Activated CD4-positive, alpha-beta T cell treated with anti-CD3 and anti-CD28 coated beads, Interleukin-2, amount 10 ng/mL, durations not matched to agents 7 days and 5 days (primary cell): ENCODE results near the gene ADH6. TPM values are rescaled to one million over a fixed set of nuclear protein-coding genes. Genes with fewer than 3 reads are reported as not detected.
"Not testable (repeated sequence)": the region's sequence is repeated elsewhere in the genome, so short reads cannot be mapped to it uniquely, and the experiment has no call there.

ENCODE experiments used
- CTCF ChIA-PET: fragments of 350-600 bp; sonication (Branson Sonifier 250); formaldehyde crosslinking; loops from one replicate; lab custom pipeline; 2021; ENCODE audit warnings: antibody characterized with exemption; lab: Charles Lee
- POLR2A ChIA-PET: fragments of 350-600 bp; sonication (Branson Sonifier 250); formaldehyde crosslinking; loops from one replicate; lab custom pipeline; 2021; ENCODE audit warnings: antibody characterized with exemption; lab: Charles Lee
- DNase-seq: peaks from one replicate; pipeline ENCODE4 v3.0.0-alpha.2; 2020
- H3K27ac Mint-ChIP-seq: one replicate; pipeline ENCODE4 v1.8.0; 2021; ENCODE audit warnings: mild to moderate bottlenecking, moderate library complexity, mixed read lengths
- H3K27me3 Mint-ChIP-seq: one replicate; pipeline ENCODE4 v1.8.0; 2021; ENCODE audit warnings: mixed read lengths
- H3K36me3 Mint-ChIP-seq: one replicate; pipeline ENCODE4 v1.8.0; 2021; ENCODE audit warnings: low read depth, mixed read lengths
- H3K4me1 Mint-ChIP-seq: one replicate; pipeline ENCODE4 v1.8.0; 2021; ENCODE audit warnings: mixed read lengths
- H3K4me3 Mint-ChIP-seq: one replicate; pipeline ENCODE4 v1.8.0; 2021; ENCODE audit warnings: mild to moderate bottlenecking, moderate library complexity, mixed read lengths
- H3K9me3 Mint-ChIP-seq: one replicate; pipeline ENCODE4 v1.8.0; 2021; ENCODE audit warnings: mixed read lengths
- total RNA-seq, 2 experiments: library from RNA; stranded (reverse); gene quantifications; one replicate each; pipeline ENCODE4 v1.2.3, GENCODE V29; 2021

Gene ADH6
- not detected for total RNA-seq

- no peak for DNase-seq
- peaks cover 6% of the 10 kb centered on the region for H3K9me3 Mint-ChIP-seq
- POLR2A ChIA-PET: no interaction called here
Measured at GRCh38 chr4:99219072-99219471, at the start of gene ADH6. Gene ADH6 (minus strand): TSS chr4:99219246. CDS start chr4:99219152, 94 bp downstream.

GRCh38 chr4:99264927-99265326 lies 45.9 kb upstream of the ADH6 start:
- DNase-seq: no peak
- Mint-ChIP-seq H3K9me3 (no peaks in the 10 kb centered on the region), H3K4me1 (no peaks in the 10 kb centered on the region), H3K36me3 (no peaks in the 10 kb centered on the region), H3K4me3 (no peak overlapping the region), H3K27ac (no peak overlapping the region), H3K27me3 (peaks cover 2% of the 10 kb centered on the region)
- CTCF ChIA-PET: no interaction called here
- POLR2A ChIA-PET: interaction anchor here (0.7 kb wide), 1 partner anchor 607 kb away, joined by 9 read pairs; no protein-coding TSS in a partner anchor

More at GRCh38 chr4:99219072-99219471, at the start of gene ADH6:
- H3K36me3 Mint-ChIP-seq: no peaks in the 10 kb centered on the region
- no peak within 1 kb of the TSS for H3K4me3 Mint-ChIP-seq
- H3K27ac Mint-ChIP-seq: no peak within 1 kb of the TSS
- H3K4me1 Mint-ChIP-seq: no peaks in the 10 kb centered on the region
- no peaks in the 10 kb centered on the region for H3K27me3 Mint-ChIP-seq
- CTCF ChIA-PET: no interaction called here

GRCh38 chr4:99252746-99253145 lies 33.7 kb upstream of the ADH6 start:
- Mint-ChIP-seq H3K36me3 (no peaks in the 10 kb centered on the region), H3K27ac (no peak overlapping the region), H3K4me3 (no peak overlapping the region), H3K4me1 (no peaks in the 10 kb centered on the region), H3K9me3 (peaks cover 3% of the 10 kb centered on the region), H3K27me3 (no peaks in the 10 kb centered on the region)
- ChIA-PET CTCF (no interaction called here), POLR2A (no interaction called here)
- no peak for DNase-seq

- POLR2A ChIA-PET: no interaction called here
- H3K27ac Mint-ChIP-seq: no peak overlapping the region
- no peaks in the 10 kb centered on the region for H3K36me3 Mint-ChIP-seq
- CTCF ChIA-PET: no interaction called here
- DNase-seq: no peak
- H3K4me3 Mint-ChIP-seq: no peak overlapping the region
- no peaks in the 10 kb centered on the region for H3K4me1 Mint-ChIP-seq
- peaks cover 5% of the 10 kb centered on the region for H3K9me3 Mint-ChIP-seq
- H3K27me3 Mint-ChIP-seq: no peaks in the 10 kb centered on the region
Measured at GRCh38 chr4:99248714-99249113, 29.7 kb upstream of the ADH6 start.

GRCh38 chr4:99235955-99236354 lies 16.9 kb upstream of the ADH6 start:
- ChIA-PET POLR2A (no interaction called here), CTCF (no interaction called here)
- H3K27ac Mint-ChIP-seq: no peak overlapping the region
- DNase-seq: no peak
- H3K4me1 Mint-ChIP-seq: no peaks in the 10 kb centered on the region
- no peaks in the 10 kb centered on the region for H3K9me3 Mint-ChIP-seq
- no peak overlapping the region for H3K4me3 Mint-ChIP-seq
- no peaks in the 10 kb centered on the region for H3K27me3 Mint-ChIP-seq
- no peaks in the 10 kb centered on the region for H3K36me3 Mint-ChIP-seq

GRCh38 chr4:99234331-99235010 lies 15.4 kb upstream of the ADH6 start:
- Mint-ChIP-seq H3K9me3 (no peaks in the 10 kb centered on the region), H3K4me3 (no peak overlapping the region), H3K27ac (no peak overlapping the region), H3K4me1 (no peaks in the 10 kb centered on the region), H3K27me3 (no peaks in the 10 kb centered on the region), H3K36me3 (no peaks in the 10 kb centered on the region)
- DNase-seq: no peak
- CTCF ChIA-PET: no interaction called here
- POLR2A ChIA-PET: no interaction called here

- H3K27ac Mint-ChIP-seq, H3K4me3 Mint-ChIP-seq, DNase-seq, H3K27me3 Mint-ChIP-seq, POLR2A ChIA-PET, H3K36me3 Mint-ChIP-seq, H3K9me3 Mint-ChIP-seq, CTCF ChIA-PET, H3K4me1 Mint-ChIP-seq: not testable (repeated sequence)
Measured at GRCh38 chr4:99233397-99233796, 14.4 kb upstream of the ADH6 start.

GRCh38 chr4:99228706-99229105 lies 9.7 kb upstream of the ADH6 start:
- H3K4me3 Mint-ChIP-seq, H3K27ac Mint-ChIP-seq, CTCF ChIA-PET, POLR2A ChIA-PET, H3K27me3 Mint-ChIP-seq, H3K4me1 Mint-ChIP-seq, DNase-seq, H3K36me3 Mint-ChIP-seq: not testable (repeated sequence)
- peaks cover 10% of the 10 kb centered on the region for H3K9me3 Mint-ChIP-seq

GRCh38 chr4:99227646-99228045 lies 8.6 kb upstream of the ADH6 start:
- H3K4me1 Mint-ChIP-seq, POLR2A ChIA-PET, H3K27ac Mint-ChIP-seq, H3K36me3 Mint-ChIP-seq, DNase-seq, H3K27me3 Mint-ChIP-seq, H3K4me3 Mint-ChIP-seq, CTCF ChIA-PET: not testable (repeated sequence)
- peaks cover 10% of the 10 kb centered on the region for H3K9me3 Mint-ChIP-seq

- POLR2A ChIA-PET: no interaction called here
- Mint-ChIP-seq H3K9me3 (peaks cover 10% of the 10 kb centered on the region), H3K4me1 (no peaks in the 10 kb centered on the region), H3K27ac (no peak overlapping the region), H3K36me3 (no peaks in the 10 kb centered on the region), H3K4me3 (no peak overlapping the region), H3K27me3 (no peaks in the 10 kb centered on the region)
- CTCF ChIA-PET: no interaction called here
- DNase-seq: no peak
Measured at GRCh38 chr4:99221980-99222379, 2.9 kb upstream of the ADH6 start.

GRCh38 chr4:99219479-99219878 lies 433 bp upstream of the ADH6 start:
- no peak for DNase-seq
- no peaks in the 10 kb centered on the region for H3K27me3 Mint-ChIP-seq
- peaks cover 6% of the 10 kb centered on the region for H3K9me3 Mint-ChIP-seq
- no peak overlapping the region for H3K27ac Mint-ChIP-seq
- CTCF ChIA-PET: no interaction called here
- POLR2A ChIA-PET: no interaction called here
- no peaks in the 10 kb centered on the region for H3K36me3 Mint-ChIP-seq
- no peaks in the 10 kb centered on the region for H3K4me1 Mint-ChIP-seq
- H3K4me3 Mint-ChIP-seq: no peak overlapping the region

GRCh38 chr4:99215521-99215920 lies 3.5 kb downstream of the ADH6 start:
- POLR2A ChIA-PET: no interaction called here

GRCh38 chr4:99210789-99211188 lies 8.3 kb downstream of the ADH6 start:
- POLR2A ChIA-PET: no interaction called here

More at GRCh38 chr4:99215521-99215920, 3.5 kb downstream of the ADH6 start:
- no peaks in the 10 kb centered on the region for H3K36me3 Mint-ChIP-seq
- no peaks in the 10 kb centered on the region for H3K4me1 Mint-ChIP-seq
- no peak overlapping the region for H3K27ac Mint-ChIP-seq
- H3K9me3 Mint-ChIP-seq: peaks cover 2% of the 10 kb centered on the region
- no peak for DNase-seq
- H3K4me3 Mint-ChIP-seq: no peak overlapping the region
- peaks cover 6% of the 10 kb centered on the region for H3K27me3 Mint-ChIP-seq
- CTCF ChIA-PET: interaction anchor here (0.6 kb wide), 1 partner anchor 276 kb away, joined by 5 read pairs; no protein-coding TSS in a partner anchor

GRCh38 chr4:99209671-99210070 lies 9.4 kb downstream of the ADH6 start:
- H3K4me1 Mint-ChIP-seq: no peaks in the 10 kb centered on the region
- H3K27me3 Mint-ChIP-seq: peaks cover 6% of the 10 kb centered on the region
- no peak overlapping the region for H3K4me3 Mint-ChIP-seq
- CTCF ChIA-PET: no interaction called here
- H3K9me3 Mint-ChIP-seq: no peaks in the 10 kb centered on the region
- H3K36me3 Mint-ChIP-seq: no peaks in the 10 kb centered on the region
- H3K27ac Mint-ChIP-seq: no peak overlapping the region
- DNase-seq: no peak
- POLR2A ChIA-PET: no interaction called here

More at GRCh38 chr4:99210789-99211188, 8.3 kb downstream of the ADH6 start:
- Mint-ChIP-seq H3K36me3 (no peaks in the 10 kb centered on the region), H3K27me3 (peaks cover 6% of the 10 kb centered on the region), H3K4me1 (no peaks in the 10 kb centered on the region), H3K4me3 (no peak overlapping the region), H3K9me3 (no peaks in the 10 kb centered on the region), H3K27ac (no peak overlapping the region)
- DNase-seq: no peak
- CTCF ChIA-PET: no interaction called here
